Measurements from ENCODE around the gene PGAP6.

DNA sequence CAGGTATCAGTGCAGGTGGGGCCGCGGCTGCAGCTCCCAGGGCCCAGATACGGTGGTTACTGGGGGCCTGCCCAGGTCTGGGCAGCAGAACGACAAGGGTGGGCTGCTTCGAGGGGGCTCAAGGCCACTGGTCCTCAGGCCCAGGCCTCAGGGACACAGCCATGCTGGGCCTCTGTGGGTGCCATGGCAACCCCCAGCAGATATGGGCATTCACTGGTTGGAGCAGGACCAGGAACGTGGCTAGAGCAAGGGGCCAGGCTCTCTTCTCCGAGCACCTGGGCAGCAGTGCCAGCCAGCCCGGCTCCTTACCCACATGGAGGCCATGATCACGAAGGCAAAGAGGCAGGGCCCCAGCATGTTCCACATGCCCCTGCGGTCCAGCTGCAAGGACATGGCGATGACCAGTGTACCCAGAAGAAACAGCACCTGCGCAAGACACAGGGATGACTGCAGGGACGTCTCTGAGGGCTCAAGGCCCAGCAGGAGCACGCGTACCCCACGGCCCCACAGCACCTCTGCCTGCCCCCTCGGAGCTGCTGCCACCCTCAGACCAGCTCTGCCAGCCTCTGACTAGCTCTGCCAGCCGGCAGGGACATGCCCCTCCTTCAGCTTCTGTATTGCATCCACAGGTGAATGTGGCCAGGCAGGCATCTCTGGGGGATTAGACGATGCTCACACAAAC, 9.3 kb downstream of the PGAP6 start:
- TF ChIP-seq POLR2A (IDR thresholded peaks at IDR 0.05; ENCODE audit: low read depth, low read length) (no peak), NFE2L2 (IDR thresholded peaks at IDR 0.05; ENCODE audit: low read depth, low read length) (no peak), FOS (IDR thresholded peaks at IDR 0.05; ENCODE audit: low read depth, low read length) (no peak), CEBPB (IDR thresholded peaks at IDR 0.05; ENCODE audit: low read depth, low read length) (no peak), RFX5 (IDR thresholded peaks at IDR 0.05; ENCODE audit: low read depth, low read length) (no peak), SMC3 (IDR thresholded peaks at IDR 0.05; ENCODE audit: low read depth, low read length) (no peak)
- TF ChIP-seq, protein P1, sequence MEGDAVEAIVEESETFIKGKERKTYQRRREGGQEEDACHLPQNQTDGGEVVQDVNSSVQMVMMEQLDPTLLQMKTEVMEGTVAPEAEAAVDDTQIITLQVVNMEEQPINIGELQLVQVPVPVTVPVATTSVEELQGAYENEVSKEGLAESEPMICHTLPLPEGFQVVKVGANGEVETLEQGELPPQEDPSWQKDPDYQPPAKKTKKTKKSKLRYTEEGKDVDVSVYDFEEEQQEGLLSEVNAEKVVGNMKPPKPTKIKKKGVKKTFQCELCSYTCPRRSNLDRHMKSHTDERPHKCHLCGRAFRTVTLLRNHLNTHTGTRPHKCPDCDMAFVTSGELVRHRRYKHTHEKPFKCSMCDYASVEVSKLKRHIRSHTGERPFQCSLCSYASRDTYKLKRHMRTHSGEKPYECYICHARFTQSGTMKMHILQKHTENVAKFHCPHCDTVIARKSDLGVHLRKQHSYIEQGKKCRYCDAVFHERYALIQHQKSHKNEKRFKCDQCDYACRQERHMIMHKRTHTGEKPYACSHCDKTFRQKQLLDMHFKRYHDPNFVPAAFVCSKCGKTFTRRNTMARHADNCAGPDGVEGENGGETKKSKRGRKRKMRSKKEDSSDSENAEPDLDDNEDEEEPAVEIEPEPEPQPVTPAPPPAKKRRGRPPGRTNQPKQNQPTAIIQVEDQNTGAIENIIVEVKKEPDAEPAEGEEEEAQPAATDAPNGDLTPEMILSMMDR (conservative IDR thresholded peaks at IDR 0.05; ENCODE audit: low read depth, low read length) = no peak
- TF ChIP-seq, protein P2, sequence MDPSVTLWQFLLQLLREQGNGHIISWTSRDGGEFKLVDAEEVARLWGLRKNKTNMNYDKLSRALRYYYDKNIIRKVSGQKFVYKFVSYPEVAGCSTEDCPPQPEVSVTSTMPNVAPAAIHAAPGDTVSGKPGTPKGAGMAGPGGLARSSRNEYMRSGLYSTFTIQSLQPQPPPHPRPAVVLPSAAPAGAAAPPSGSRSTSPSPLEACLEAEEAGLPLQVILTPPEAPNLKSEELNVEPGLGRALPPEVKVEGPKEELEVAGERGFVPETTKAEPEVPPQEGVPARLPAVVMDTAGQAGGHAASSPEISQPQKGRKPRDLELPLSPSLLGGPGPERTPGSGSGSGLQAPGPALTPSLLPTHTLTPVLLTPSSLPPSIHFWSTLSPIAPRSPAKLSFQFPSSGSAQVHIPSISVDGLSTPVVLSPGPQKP (IDR thresholded peaks at IDR 0.05; ENCODE audit: borderline replicate concordance, low read depth, low read length) = no peak
